Left renal cortex interstitium (tissue), 4 donors: ENCODE data around the gene HOXB7. TPM values are rescaled to one million over a fixed set of nuclear protein-coding genes. Genes with fewer than 3 reads are reported as not detected.

Experiments
- DNase-seq, 4 donors: peaks; one replicate each; pipeline ENCODE4 v3.0.0-alpha.2; 2013; ENCODE audit warnings: low read depth in 4 of 4, low spot score in 2 of 4, missing footprints in 1 of 4
- polyA plus RNA-seq, 4 donors: library from polyadenylated mRNA; unstranded; fragments of 120-200 nt; gene quantifications; one replicate each; pipeline ENCODE4 v1.2.1, GENCODE V29; 2013; ENCODE audit not compliant: insufficient read length in 4 of 4

Gene HOXB7
- polyA plus RNA-seq, 4 donors = 45.7 to 64.9 (median 51.8) TPM

GRCh38 chr17:48624544-48625494 lies 14.0 kb upstream of the HOXB7 start:
- peak in 1 of 4 donors; percentile 19 for DNase-seq

- DNase-seq = no peak
Observed at GRCh38 chr17:48624118-48624517, 13.3 kb upstream of the HOXB7 start.

GRCh38 chr17:48623583-48623982 lies 12.8 kb upstream of the HOXB7 start:
- DNase-seq = no peak

GRCh38 chr17:48622857-48623256 lies 12.0 kb upstream of the HOXB7 start:
- no peak for DNase-seq

GRCh38 chr17:48621410-48622392 lies 10.9 kb upstream of the HOXB7 start:
- DNase-seq = no peak

- peak in 1 of 4 donors; percentile 48 for DNase-seq
Observed at GRCh38 chr17:48620461-48621139, 9.8 kb upstream of the HOXB7 start.

GRCh38 chr17:48619826-48620449 lies 9.1 kb upstream of the HOXB7 start:
- no peak for DNase-seq

GRCh38 chr17:48618256-48618896 lies 7.6 kb upstream of the HOXB7 start:
- DNase-seq = peak in 2 of 4 donors; percentile 85 to 88

GRCh38 chr17:48617471-48618255 lies 6.8 kb upstream of the HOXB7 start:
- peak in 1 of 4 donors; percentile 45 for DNase-seq

GRCh38 chr17:48616717-48617470 lies 6.1 kb upstream of the HOXB7 start:
- peak in 1 of 4 donors; percentile 25 for DNase-seq

GRCh38 chr17:48615963-48616716 lies 5.3 kb upstream of the HOXB7 start:
- peak in 3 of 4 donors; percentile 33 to 45 (median 37) for DNase-seq

- peak in 3 of 4 donors; percentile 58 to 75 (median 63) for DNase-seq
Observed at GRCh38 chr17:48615047-48615962, 4.5 kb upstream of the HOXB7 start, which contains the start of gene HOXB8. TSS of gene HOXB8 (minus strand) at chr17:48615292. CDS start at chr17:48614704, 588 bp downstream.

GRCh38 chr17:48613862-48614694 lies 3.3 kb upstream of the HOXB7 start:
- DNase-seq = no peak

- DNase-seq = no peak
Observed at GRCh38 chr17:48612854-48613691, 2.3 kb upstream of the HOXB7 start.
